K562 (cell line): ENCODE data around the gene HMG20B. TPM values are rescaled to one million over a fixed set of nuclear protein-coding genes. Genes with fewer than 3 reads are reported as not detected.

ENCODE experiments used
- ATAC-seq: fragments of 200-7000 bp; cut with Tn5 transposase; 3 replicates; pipeline ENCODE4 v1.9.1; 2020; ENCODE audit warnings: moderate library complexity
- BruUV-seq: library from RNA; stranded (reverse); fragments of 400-500 nt; replicated peaks from 2 replicates; lab custom pipeline; 2021; lab: Mats Ljungman, UMichigan
- CTCF ChIA-PET: fragments of 300-600 bp; formaldehyde crosslinking; extraction: SDS; loops from one replicate; lab custom pipeline; 2021; ENCODE audit warnings: low intra/inter-chr PET ratio; lab: Yijun Ruan, JAX
- POLR2A ChIA-PET: fragments of 300-600, 350-650 bp; sonication (Branson Sonifier 250); formaldehyde crosslinking; extraction: SDS; loops from one replicate; lab custom pipeline; 2021; ENCODE audit warnings: antibody characterized with exemption, inconsistent platforms; lab: Yijun Ruan, JAX
- DNase-seq, 4 experiments: peaks; one replicate each; pipeline versions ENCODE4 v3.0.0 to v3.0.0-alpha.2; 2011 to 2018; ENCODE audit warnings: low spot score in 3 of 4, mixed read lengths in 3 of 4; ENCODE audit errors: extremely low read depth in 1 of 4
- FAIRE-seq: peaks from 2 replicates; lab custom pipeline; 2011; peaks lifted over from hg19 to GRCh38; lab: Jason Lieb, UNC
- H2AFZ ChIP-seq: 2 replicates; pipeline ENCODE4 v1.6.0; 2011; ENCODE audit warnings: low read depth, low read length, control low read depth, inconsistent platforms
- H3K27ac ChIP-seq: fragments of 200-600 bp; 3 replicates; pipeline ENCODE4 v1.8.0; 2011; ENCODE audit warnings: low read depth, mild to moderate bottlenecking, control low read depth, inconsistent platforms, low read length, moderate library complexity, mixed read lengths; ENCODE audit errors: extremely low read depth
- H3K27me3 ChIP-seq, 2 experiments: fragments of 300-600 bp in 1 of 2; 2 replicates in 1 of 2; 3 replicates in 1 of 2; pipeline versions ENCODE4 v1.6.0 to v1.8.0; 2011; ENCODE audit warnings: inconsistent platforms in 2 of 2, low read length in 2 of 2, mild to moderate bottlenecking in 1 of 2, mixed read lengths in 1 of 2, moderate library complexity in 1 of 2; ENCODE audit not compliant: control insufficient read depth in 2 of 2, insufficient read depth in 2 of 2
- H3K36me3 ChIP-seq: fragments of 300-600 bp; 3 replicates; pipeline ENCODE4 v1.8.0; 2011; ENCODE audit warnings: mild to moderate bottlenecking, low read length, inconsistent platforms; ENCODE audit not compliant: control insufficient read depth, insufficient read depth
- H3K4me1 ChIP-seq, 2 experiments: fragments of 200-600 bp in 1 of 2; replicated peaks in 1 of 2; 2 replicates in 1 of 2; 3 replicates in 1 of 2; pipeline versions ENCODE4 v1.5.1 to v1.8.0; 2011; ENCODE audit warnings: inconsistent platforms in 2 of 2, low read length in 2 of 2, mild to moderate bottlenecking in 1 of 2, mixed read lengths in 1 of 2, moderate library complexity in 1 of 2; ENCODE audit not compliant: control insufficient read depth in 2 of 2, insufficient read depth in 2 of 2
- H3K4me2 ChIP-seq: 2 replicates; pipeline ENCODE4 v1.6.1; 2011; ENCODE audit warnings: low read length, control low read depth, inconsistent platforms, mixed read lengths; ENCODE audit not compliant: insufficient read depth
- H3K4me3 ChIP-seq: fragments of 200-600 bp; sonication (generic), shearing (Covaris generic); 2 replicates; pipeline ENCODE4 v1.5.1; 2016; ENCODE audit warnings: control low read depth, inconsistent platforms
- H3K79me2 ChIP-seq: fragments of 200-600 bp; 3 replicates; pipeline ENCODE4 v1.8.0; 2011; ENCODE audit warnings: low read length, inconsistent platforms; ENCODE audit not compliant: control insufficient read depth, insufficient read depth
- H3K9ac ChIP-seq, 2 experiments: 2 replicates each; pipeline versions ENCODE4 v1.6.0 to v1.6.1; 2011; ENCODE audit warnings: low read depth in 2 of 2, low read length in 2 of 2, control low read depth in 1 of 2, inconsistent platforms in 1 of 2, mild to moderate bottlenecking in 1 of 2, mixed read lengths in 1 of 2; ENCODE audit not compliant: insufficient read depth in 1 of 2
- H3K9me1 ChIP-seq: one replicate; pipeline ENCODE4 v1.6.0; 2011; ENCODE audit warnings: inconsistent platforms, mild to moderate bottlenecking, low read length, moderate library complexity; ENCODE audit not compliant: control insufficient read depth, insufficient read depth
- H3K9me3 ChIP-seq: replicated peaks from 2 replicates; pipeline ENCODE4 v1.5.1; 2011; ENCODE audit warnings: low read depth, low read length, inconsistent platforms; ENCODE audit not compliant: control insufficient read depth, insufficient read depth
- H4K20me1 ChIP-seq: replicated peaks from 2 replicates; pipeline ENCODE4 v1.6.1; 2011; ENCODE audit warnings: low read length, inconsistent platforms, mixed read lengths; ENCODE audit not compliant: control insufficient read depth, insufficient read depth
- BRF1 ChIP-seq: IDR thresholded peaks from 3 replicates; pipeline ENCODE4 v1.6.1; 2011; ENCODE audit warnings: borderline replicate concordance, mild to moderate bottlenecking; ENCODE audit not compliant: insufficient read length; ENCODE audit errors: extremely low read depth
- KDM1A ChIP-seq, 2 experiments: fragments of 450-650 bp; IDR thresholded peaks; 2 replicates each; pipeline ENCODE4 v1.6.1; 2016; ENCODE audit warnings: mild to moderate bottlenecking in 2 of 2
- KHSRP ChIP-seq: fragments of 450-650 bp; IDR thresholded peaks from 2 replicates; pipeline ENCODE4 v1.6.1; 2017
- MED1 ChIP-seq: sonication (generic); formaldehyde crosslinking; IDR thresholded peaks from 2 replicates; pipeline ENCODE4 v1.8.1; 2023; ENCODE audit warnings: missing genetic modification reagents, borderline replicate concordance
- POLR2G ChIP-seq: fragments of 200-400 bp; formaldehyde crosslinking; IDR thresholded peaks from 2 replicates; pipeline ENCODE4 v1.6.1; 2017; ENCODE audit warnings: low read depth, mild to moderate bottlenecking, antibody characterized with exemption, low read length, moderate library complexity
- TRIM28 ChIP-seq: fragments of 450-650 bp; IDR thresholded peaks from 2 replicates; pipeline ENCODE4 v1.6.1; 2017
- ZNF12 ChIP-seq: sonication (generic); formaldehyde crosslinking; IDR thresholded peaks from 2 replicates; pipeline ENCODE4 v1.4.0; 2020; ENCODE audit warnings: mild to moderate bottlenecking, missing genetic modification reagents
- ZNF830 ChIP-seq: fragments of 250-450 bp; sonication (Bioruptor Pico); IDR thresholded peaks from 2 replicates; pipeline ENCODE4 v1.5.0; 2021; ENCODE audit warnings: mild to moderate bottlenecking
- WGBS: fragments of 100-300 bp; shearing (Covaris generic); methylation state at CpG from one replicate; pipeline ENCODE4 v1.1.6; 2016; ENCODE audit warnings: low coverage, mixed read lengths; ENCODE audit not compliant: insufficient coverage; ENCODE audit errors: missing lambda C conversion rate; 5-methylcytosine and 5-hydroxymethylcytosine counted together
- in situ Hi-C: fragments of 300-500 bp; cut with MboI; formaldehyde crosslinking; loops from 4 replicates; pipeline ENCODE4 v1.15.0; 2018; ENCODE audit warnings: inconsistent platforms, mixed read lengths
- intact Hi-C: fragments of 100-400 bp; cut with micrococcal nuclease; formaldehyde crosslinking; loops from 2 replicates; pipeline ENCODE4 v1.14.2; 2022
- polyA plus RNA-seq, 8 experiments: library from polyadenylated mRNA; depleted of rRNA in 4 of 8; stranded (reverse) in 5 of 8; unstranded in 3 of 8; fragments of >200 nt; fragmentation: Nextera tagmentation in 2 of 8; fragmentation: Illumina TruSeq in 1 of 8; extraction: Ambion mirVana in 2 of 8; extraction: Trizol in 1 of 8; gene quantifications; 2 replicates each; pipeline versions ENCODE4 v1.2.1 to v1.2.3, GENCODE V29; 2011 to 2014; ENCODE audit warnings: inconsistent platforms in 1 of 8, missing spikeins in 1 of 8
- total RNA-seq, 7 experiments: library from RNA; depleted of rRNA in 6 of 7; stranded (reverse); fragments of >200 nt in 6 of 7; fragmentation: Illumina TruSeq in 2 of 7; extraction: Trizol in 2 of 7; gene quantifications; 2 replicates each; pipeline versions ENCODE4 v1.2.1 to v1.2.3, GENCODE V29; 2011 to 2021; ENCODE audit warnings: low replicate concordance in 1 of 7
- TF ChIP-seq, protein P1 (sequence below), 3 experiments: fragments of 200-800 bp in 1 of 3; sonication (Bioruptor generic) in 1 of 3; sonication (generic) in 1 of 3; formaldehyde crosslinking in 1 of 3; IDR thresholded peaks; 2 replicates each; pipeline versions ENCODE4 v1.6.1 to v1.8.0; 2016 to 2022; ENCODE audit warnings: mild to moderate bottlenecking in 2 of 3, missing compliant biosample characterization in 2 of 3, missing genetic modification characterization in 2 of 3, missing genetic modification reagents in 1 of 3

HMG20B gene
- total and polyA plus RNA-seq, 9 of the 15 experiments (the other 6 are each of a cell fraction or from before 2014, with no cell fraction given), result 0.35 to 172 (median 38.6) TPM

DNA sequence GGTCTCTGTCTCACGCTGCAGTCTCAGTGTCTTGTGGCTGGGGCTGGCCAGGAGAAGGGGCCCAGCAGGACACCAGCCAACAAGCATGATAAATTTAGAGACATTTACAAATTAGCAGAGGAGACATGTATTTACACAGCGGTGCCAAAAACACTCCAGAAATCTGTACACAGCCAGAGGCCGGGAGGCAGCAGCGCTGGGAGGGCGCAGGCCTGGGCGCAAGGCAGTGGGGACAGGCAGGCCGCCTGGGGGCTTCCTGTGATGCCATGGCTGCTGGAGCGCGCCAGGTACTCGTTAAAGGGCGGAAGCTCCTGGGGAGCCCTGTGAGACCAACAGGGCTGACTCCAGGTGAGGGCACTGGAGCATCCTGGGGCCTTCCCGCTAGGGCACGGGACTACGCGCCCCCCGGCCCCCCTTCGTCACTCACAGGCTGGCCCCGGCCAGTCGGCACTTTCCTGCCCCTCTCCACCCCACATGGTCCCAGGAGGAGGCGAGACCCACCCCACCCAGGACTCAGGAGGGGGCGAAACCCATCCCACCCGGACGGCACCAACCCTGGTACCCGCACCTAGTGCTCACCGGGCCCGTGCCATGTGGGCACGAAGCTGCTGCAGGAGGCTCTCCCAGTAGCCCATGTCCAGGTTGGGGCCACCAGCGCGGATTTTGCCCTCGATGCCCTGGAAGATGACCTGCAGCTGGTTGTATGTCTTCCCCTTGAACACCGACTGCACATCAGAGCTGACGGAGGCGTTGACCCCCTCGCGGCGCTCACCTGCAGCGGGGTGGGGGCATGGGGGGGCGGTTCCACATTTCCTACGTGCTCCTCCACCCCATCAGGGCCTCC is 41.3 kb downstream of the HMG20B start:
- H3K4me3 ChIP-seq, result no peak overlapping the region
- H3K4me1 ChIP-seq, result peaks cover 17 to 89% of the 10 kb centered on the region in 2 experiments
- H3K4me2 ChIP-seq, result no peak overlapping the region
- DNase-seq, result no peak
- peak overlapping the region in 1 of 2 experiments; percentile 70; a peak in 2 of 4 replicates for H3K9ac ChIP-seq
- no TSS peak for BruUV-seq
- H4K20me1 ChIP-seq, result no peaks in the 10 kb centered on the region
- no peak for FAIRE-seq
- H3K36me3 ChIP-seq, result peaks cover 79% of the 10 kb centered on the region
- TF ChIP-seq ZNF12 (CRISPR knock-in tag), result no peak
- no peak for TF ChIP-seq TRIM28
- TF ChIP-seq KHSRP, result no peak
- TF ChIP-seq KDM1A (IDR thresholded peaks at IDR 0.05), result no peak
- TF ChIP-seq POLR2G, result peak; percentile 73
- no peak for TF ChIP-seq ZNF830 (CRISPR knock-in tag)
- TF ChIP-seq MED1 (CRISPR knock-in tag), result no peak
- no peak for TF ChIP-seq BRF1
- TF ChIP-seq, protein P1, sequence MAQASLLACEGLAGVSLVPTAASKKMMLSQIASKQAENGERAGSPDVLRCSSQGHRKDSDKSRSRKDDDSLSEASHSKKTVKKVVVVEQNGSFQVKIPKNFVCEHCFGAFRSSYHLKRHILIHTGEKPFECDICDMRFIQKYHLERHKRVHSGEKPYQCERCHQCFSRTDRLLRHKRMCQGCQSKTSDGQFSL (CRISPR knock-in tag; IDR thresholded peaks at IDR 0.05), result 0 out of 2 replicates have a peak, but pooled peaks have one; percentile 39
- TF ChIP-seq, protein P1 (tag; IDR thresholded peaks at IDR 0.05), result no peak
- ChIA-PET CTCF (no interaction called here), POLR2A (interaction anchor here (0.6 kb wide), 1 partner anchor 28 kb away, joined by 4 read pairs; no protein-coding TSS in a partner anchor)
- no peak overlapping the region for H2AFZ ChIP-seq
- H3K27ac ChIP-seq, result peak overlapping the region; percentile 72; the same call in 1 of the 3 replicates
- intact Hi-C loops (no loop called here), in situ Hi-C loops (no loop called here)
- ATAC-seq, result no peak
- H3K79me2 ChIP-seq, result peaks cover 6% of the 10 kb centered on the region; the same call in 2 of the 3 replicates
- H3K9me1 ChIP-seq, result no peaks in the 10 kb centered on the region
- no peaks in the 10 kb centered on the region; the same call in 1 of the 2 replicates for H3K9me3 ChIP-seq
- WGBS, result 92% methylated on average over 13 of the region's 39 CpGs
- no peaks in the 10 kb centered on the region for H3K27me3 ChIP-seq
